PC-9 (cell line): ENCODE measurements around the gene SDK1. TPM values are rescaled to one million over a fixed set of nuclear protein-coding genes. Genes with fewer than 3 reads are reported as not detected.

Experiments
- BruUV-seq: library from RNA; stranded (reverse); fragments of 400-500 nt; replicated peaks from 2 replicates; lab custom pipeline; 2021; lab: Mats Ljungman, UMichigan
- CTCF ChIA-PET: fragments of 300-600 bp; sonication (Branson Sonifier 250); formaldehyde crosslinking; loops from one replicate; lab custom pipeline; 2022; ENCODE audit warnings: antibody characterized with exemption; lab: Charles Lee
- POLR2A ChIA-PET: fragments of 300-600 bp; sonication (Branson Sonifier 250); formaldehyde crosslinking; loops from one replicate; lab custom pipeline; 2022; ENCODE audit warnings: antibody characterized with exemption; ENCODE audit not compliant: unreplicated experiment; lab: Charles Lee
- DNase-seq, 2 experiments: peaks; one replicate each; pipeline versions ENCODE4 v3.0.0 to v3.0.0-alpha.2; 2015 to 2022; ENCODE audit warnings: mixed read lengths in 1 of 2
- H2AFZ ChIP-seq: fragments of 200-600 bp; sonication (generic); 2 replicates; pipeline ENCODE4 v1.8.1; 2017; ENCODE audit warnings: antibody characterized with exemption
- H3F3A ChIP-seq: fragments of 200-600 bp; sonication (generic); 2 replicates; pipeline ENCODE4 v1.8.1; 2017; ENCODE audit warnings: antibody characterized with exemption, mild to moderate bottlenecking, low read depth; ENCODE audit not compliant: insufficient read depth
- H3K27ac ChIP-seq: fragments of 200-600 bp; sonication (generic); 2 replicates; pipeline ENCODE4 v1.6.1; 2016; ENCODE audit warnings: mixed run types
- H3K27me3 ChIP-seq: fragments of 200-600 bp; sonication (generic); 2 replicates; pipeline ENCODE4 v1.6.1; 2016; ENCODE audit warnings: low read depth, mixed run types; ENCODE audit not compliant: insufficient read depth
- H3K36me3 ChIP-seq: fragments of 200-600 bp; sonication (generic); 2 replicates; pipeline ENCODE4 v1.6.1; 2016; ENCODE audit warnings: low read depth, mixed run types
- H3K4me1 ChIP-seq: fragments of 200-600 bp; sonication (generic); replicated peaks from 2 replicates; pipeline ENCODE4 v1.6.1; 2016; ENCODE audit warnings: mixed run types; ENCODE audit not compliant: insufficient read depth
- H3K4me2 ChIP-seq: fragments of 200-600 bp; sonication (generic); 2 replicates; pipeline ENCODE4 v1.6.1; 2017; ENCODE audit warnings: mixed run types
- H3K4me3 ChIP-seq: fragments of 200-600 bp; sonication (generic); 2 replicates; pipeline ENCODE4 v1.6.1; 2016; ENCODE audit warnings: mixed run types
- H3K79me2 ChIP-seq: fragments of 200-600 bp; sonication (generic); 2 replicates; pipeline ENCODE4 v1.6.1; 2017; ENCODE audit warnings: low read depth, mixed run types
- H3K9me2 ChIP-seq: fragments of 200-600 bp; sonication (generic); 2 replicates; pipeline ENCODE4 v1.8.1; 2017; ENCODE audit warnings: mild to moderate bottlenecking; ENCODE audit not compliant: insufficient read depth
- H3K9me3 ChIP-seq: fragments of 200-600 bp; sonication (generic); 2 replicates; pipeline ENCODE4 v1.8.1; 2016; ENCODE audit warnings: low read depth; ENCODE audit not compliant: insufficient read depth
- H4K20me1 ChIP-seq: fragments of 200-600 bp; sonication (generic); 2 replicates; pipeline ENCODE4 v1.8.1; 2017; ENCODE audit not compliant: insufficient read depth
- CTCF ChIP-seq: fragments of 200-600 bp; sonication (generic); conservative IDR thresholded peaks from 2 replicates; pipeline ENCODE4 v1.6.1; 2017; ENCODE audit warnings: mixed run types, antibody characterized with exemption, mild to moderate bottlenecking, moderate library complexity
- EZH2 ChIP-seq: fragments of 200-600 bp; sonication (generic); IDR thresholded peaks from 2 replicates; pipeline ENCODE4 v1.8.0; 2017; ENCODE audit warnings: antibody characterized with exemption, low read depth
- intact Hi-C: fragments of 100-400 bp; cut with micrococcal nuclease; formaldehyde crosslinking; loops from one replicate; pipeline ENCODE4 v1.10.0; 2022; ENCODE audit not compliant: unreplicated experiment
- total RNA-seq: library from RNA; stranded (reverse); gene quantifications from 2 replicates; pipeline ENCODE4 v1.2.3, GENCODE V29; 2021

Gene SDK1
- total RNA-seq, 1 experiment from 2014 or later = not detected

- Histone ChIP-seq H3K27me3 (peaks cover 81% of the 10 kb centered on the region), H3F3A (no peaks in the 10 kb centered on the region), H3K4me2 (no peak overlapping the region), H3K27ac (no peak overlapping the region), H3K79me2 (no peaks in the 10 kb centered on the region), H3K4me3 (no peak overlapping the region), H4K20me1 (no peaks in the 10 kb centered on the region), H2AFZ (no peak overlapping the region), H3K4me1 (no peaks in the 10 kb centered on the region), H3K36me3 (no peaks in the 10 kb centered on the region), H3K9me2 (no peaks in the 10 kb centered on the region), H3K9me3 (no peaks in the 10 kb centered on the region)
- BruUV-seq = no TSS peak
- intact Hi-C loops = no loop called here
- no peak for DNase-seq
- POLR2A ChIA-PET = no interaction called here
- TF ChIP-seq EZH2 = no peak
- TF ChIP-seq CTCF = no peak
- CTCF ChIA-PET = no interaction called here
Observed at GRCh38 chr7:3892686-3893085, 591.6 kb downstream of the SDK1 start.

GRCh38 chr7:3893151-3893788 is 592.2 kb downstream of the SDK1 start:
- ChIA-PET POLR2A (no interaction called here), CTCF (no interaction called here)
- DNase-seq = no peak
- intact Hi-C loops = no loop called here
- H3K27ac ChIP-seq = no peak overlapping the region
- BruUV-seq = no TSS peak
- H3K4me1 ChIP-seq = no peaks in the 10 kb centered on the region
- H3K4me2 ChIP-seq = no peak overlapping the region
- H4K20me1 ChIP-seq = no peaks in the 10 kb centered on the region
- no peaks in the 10 kb centered on the region for H3K36me3 ChIP-seq
- H2AFZ ChIP-seq = no peak overlapping the region
- H3F3A ChIP-seq = no peaks in the 10 kb centered on the region
- H3K79me2 ChIP-seq = no peaks in the 10 kb centered on the region
- TF ChIP-seq EZH2 = no peak
- no peak for TF ChIP-seq CTCF
- no peaks in the 10 kb centered on the region for H3K9me2 ChIP-seq
- no peaks in the 10 kb centered on the region for H3K9me3 ChIP-seq
- peaks cover 81% of the 10 kb centered on the region for H3K27me3 ChIP-seq
- H3K4me3 ChIP-seq = no peak overlapping the region

GRCh38 chr7:3893789-3894153 is 592.7 kb downstream of the SDK1 start:
- BruUV-seq = no TSS peak
- peaks cover 82% of the 10 kb centered on the region for H3K27me3 ChIP-seq
- TF ChIP-seq EZH2 (no peak), CTCF (no peak)
- no peak overlapping the region for H3K27ac ChIP-seq
- no peak for DNase-seq
- H3F3A ChIP-seq = no peaks in the 10 kb centered on the region
- no peaks in the 10 kb centered on the region for H3K4me1 ChIP-seq
- H3K79me2 ChIP-seq = no peaks in the 10 kb centered on the region
- H3K9me3 ChIP-seq = no peaks in the 10 kb centered on the region
- no peak overlapping the region for H3K4me3 ChIP-seq
- H4K20me1 ChIP-seq = no peaks in the 10 kb centered on the region
- intact Hi-C loops = no loop called here
- H3K36me3 ChIP-seq = no peaks in the 10 kb centered on the region
- no peaks in the 10 kb centered on the region for H3K9me2 ChIP-seq
- no peak overlapping the region for H3K4me2 ChIP-seq
- POLR2A ChIA-PET = no interaction called here
- CTCF ChIA-PET = interaction anchor here (0.6 kb wide), 1 partner anchor 612 kb away, joined by 7 read pairs; no protein-coding TSS in a partner anchor
- no peak overlapping the region for H2AFZ ChIP-seq
